Measurements from ENCODE around the gene PTH2. TPM values are rescaled to one million over a fixed set of nuclear protein-coding genes. Genes with fewer than 3 reads are reported as not detected.

PTH2 gene
- total RNA-seq, 6 experiments from 2014 or later: not detected

- no peaks in the 10 kb centered on the region for H3K4me1 Mint-ChIP-seq (ENCODE audit: low read depth)
- peaks cover 5% of the 10 kb centered on the region; the same call in 1 of the 2 replicates for H3K9me3 Mint-ChIP-seq
- H3K27me3 Mint-ChIP-seq (ENCODE audit: insufficient read depth): peaks cover 65% of the 10 kb centered on the region
- H3K4me3 Mint-ChIP-seq: no peak overlapping the region
- no peak overlapping the region for H3K27ac Mint-ChIP-seq
- TF ChIP-seq CTCF (IDR thresholded peaks at IDR 0.05): no peak
- H3K36me3 Mint-ChIP-seq (ENCODE audit: low read depth): no peaks in the 10 kb centered on the region; the same call in 1 of the 2 replicates
- no peak for DNase-seq
Observed at GRCh38 chr19:49433240-49433901, 10.1 kb upstream of the PTH2 start.

GRCh38 chr19:49432141-49433073 lies 9.2 kb upstream of the PTH2 start:
- no peak for DNase-seq
- peaks cover 64% of the 10 kb centered on the region for H3K27me3 Mint-ChIP-seq (ENCODE audit: insufficient read depth)
- H3K27ac Mint-ChIP-seq: no peak overlapping the region
- H3K9me3 Mint-ChIP-seq: peaks cover 5% of the 10 kb centered on the region; the same call in 1 of the 2 replicates
- H3K4me1 Mint-ChIP-seq (ENCODE audit: low read depth): no peaks in the 10 kb centered on the region
- H3K4me3 Mint-ChIP-seq: no peak overlapping the region
- TF ChIP-seq CTCF (IDR thresholded peaks at IDR 0.05): no peak
- no peaks in the 10 kb centered on the region; the same call in 1 of the 2 replicates for H3K36me3 Mint-ChIP-seq (ENCODE audit: low read depth)

GRCh38 chr19:49431330-49431749 lies 8.1 kb upstream of the PTH2 start:
- no peak for DNase-seq
- no peak for TF ChIP-seq CTCF (IDR thresholded peaks at IDR 0.05)
- Mint-ChIP-seq H3K36me3 (ENCODE audit: low read depth) (no peaks in the 10 kb centered on the region; the same call in 1 of the 2 replicates), H3K27me3 (ENCODE audit: insufficient read depth) (peaks cover 68% of the 10 kb centered on the region), H3K9me3 (peaks cover 5% of the 10 kb centered on the region; the same call in 1 of the 2 replicates), H3K27ac (no peak overlapping the region), H3K4me1 (ENCODE audit: low read depth) (no peaks in the 10 kb centered on the region), H3K4me3 (no peak overlapping the region)

GRCh38 chr19:49430678-49431329 lies 7.6 kb upstream of the PTH2 start:
- Mint-ChIP-seq H3K4me3 (no peak overlapping the region), H3K27me3 (ENCODE audit: insufficient read depth) (peaks cover 66% of the 10 kb centered on the region), H3K9me3 (peaks cover 5% of the 10 kb centered on the region; the same call in 1 of the 2 replicates), H3K36me3 (ENCODE audit: low read depth) (no peaks in the 10 kb centered on the region; the same call in 1 of the 2 replicates), H3K4me1 (ENCODE audit: low read depth) (no peaks in the 10 kb centered on the region), H3K27ac (no peak overlapping the region)
- peak; percentile 54; the same call in 1 of the 2 replicates for TF ChIP-seq CTCF (IDR thresholded peaks at IDR 0.05)
- no peak for DNase-seq

- peaks cover 5% of the 10 kb centered on the region; the same call in 1 of the 2 replicates for H3K9me3 Mint-ChIP-seq
- TF ChIP-seq CTCF (IDR thresholded peaks at IDR 0.05): no peak
- H3K4me1 Mint-ChIP-seq (ENCODE audit: low read depth): no peaks in the 10 kb centered on the region
- no peak for DNase-seq
- H3K27me3 Mint-ChIP-seq (ENCODE audit: insufficient read depth): peaks cover 67% of the 10 kb centered on the region
- H3K27ac Mint-ChIP-seq: no peak overlapping the region
- H3K4me3 Mint-ChIP-seq: no peak overlapping the region
- H3K36me3 Mint-ChIP-seq (ENCODE audit: low read depth): no peaks in the 10 kb centered on the region; the same call in 1 of the 2 replicates
Observed at GRCh38 chr19:49430172-49430677, 7.0 kb upstream of the PTH2 start.
